Measurements from ENCODE around the gene NCAPG2. TPM values are rescaled to one million over a fixed set of nuclear protein-coding genes. Genes with fewer than 3 reads are reported as not detected.
"Not testable (repeated sequence)": the region's sequence is repeated elsewhere in the genome, so short reads cannot be mapped to it uniquely, and the experiment has no call there.

Gene NCAPG2
- total RNA-seq, 1 donor from 2014 or later = 5.6 TPM

- no peak for DNase-seq
- intact Hi-C loops (cut with DNase I) = no loop called here
- ATAC-seq (ENCODE audit: poor library complexity) = no peak
Observed at GRCh38 chr7:158687406-158687805, 17.2 kb downstream of the NCAPG2 start.

GRCh38 chr7:158685693-158686092, 18.9 kb downstream of the NCAPG2 start:
- intact Hi-C loops (cut with DNase I) = no loop called here
- DNase-seq (no peak), ATAC-seq (ENCODE audit: poor library complexity) (no peak)

- intact Hi-C loops (cut with DNase I) = no loop called here
- no peak for ATAC-seq (ENCODE audit: poor library complexity)
- DNase-seq = no peak
Observed at GRCh38 chr7:158684329-158684728, 20.3 kb downstream of the NCAPG2 start.

GRCh38 chr7:158683541-158683940, 21.1 kb downstream of the NCAPG2 start:
- intact Hi-C loops (cut with DNase I) = no loop called here
- DNase-seq = no peak
- ATAC-seq (ENCODE audit: poor library complexity) = no peak

GRCh38 chr7:158682456-158682855, 22.1 kb downstream of the NCAPG2 start:
- no peak for ATAC-seq (ENCODE audit: poor library complexity)

GRCh38 chr7:158680754-158681153, 23.9 kb downstream of the NCAPG2 start:
- no peak for DNase-seq
- intact Hi-C loops (cut with DNase I) = no loop called here
- ATAC-seq (ENCODE audit: poor library complexity) = no peak

More at GRCh38 chr7:158682456-158682855, 22.1 kb downstream of the NCAPG2 start:
- intact Hi-C loops (cut with DNase I) = no loop called here
- DNase-seq = no peak

GRCh38 chr7:158676906-158677305, 27.7 kb downstream of the NCAPG2 start:
- intact Hi-C loops (cut with DNase I) = no loop called here
- no peak for ATAC-seq (ENCODE audit: poor library complexity)

GRCh38 chr7:158676171-158676840, 28.3 kb downstream of the NCAPG2 start:
- DNase-seq (no peak), ATAC-seq (ENCODE audit: poor library complexity) (no peak)
- intact Hi-C loops (cut with DNase I) = no loop called here

More at GRCh38 chr7:158676906-158677305, 27.7 kb downstream of the NCAPG2 start:
- DNase-seq = no peak

- ATAC-seq (ENCODE audit: poor library complexity) (no peak), DNase-seq (no peak)
- intact Hi-C loops (cut with DNase I) = no loop called here
Observed at GRCh38 chr7:158672975-158673374, 31.6 kb downstream of the NCAPG2 start.

- ATAC-seq (ENCODE audit: poor library complexity); DNase-seq; intact Hi-C loops (cut with DNase I): not testable (repeated sequence)
Observed at GRCh38 chr7:158668086-158668485, 36.5 kb downstream of the NCAPG2 start.

GRCh38 chr7:158666966-158667678, 37.5 kb downstream of the NCAPG2 start:
- ATAC-seq (ENCODE audit: poor library complexity); DNase-seq; intact Hi-C loops (cut with DNase I): not testable (repeated sequence)

- no peak for DNase-seq
- ATAC-seq (ENCODE audit: poor library complexity) = no peak
- intact Hi-C loops (cut with DNase I) = no loop called here
Observed at GRCh38 chr7:158666401-158666800, 38.2 kb downstream of the NCAPG2 start.

GRCh38 chr7:158664406-158664805, 40.2 kb downstream of the NCAPG2 start:
- DNase-seq (no peak), ATAC-seq (ENCODE audit: poor library complexity) (no peak)
- intact Hi-C loops (cut with DNase I) = no loop called here

- intact Hi-C loops (cut with DNase I) = no loop called here
- DNase-seq (no peak), ATAC-seq (ENCODE audit: poor library complexity) (peak; percentile 38)
Observed at GRCh38 chr7:158663428-158663741, 41.2 kb downstream of the NCAPG2 start.

GRCh38 chr7:158662610-158663427, 41.8 kb downstream of the NCAPG2 start:
- peak; percentile 87 for ATAC-seq (ENCODE audit: poor library complexity)
- intact Hi-C loops (cut with DNase I) = no loop called here
- no peak for DNase-seq

GRCh38 chr7:158658475-158658874, 46.1 kb downstream of the NCAPG2 start:
- ATAC-seq (ENCODE audit: poor library complexity) (no peak), DNase-seq (no peak)
- intact Hi-C loops (cut with DNase I) = no loop called here

- DNase-seq (no peak), ATAC-seq (ENCODE audit: poor library complexity) (no peak)
- intact Hi-C loops (cut with DNase I) = no loop called here
Observed at GRCh38 chr7:158657189-158657746, 47.3 kb downstream of the NCAPG2 start.

GRCh38 chr7:158655931-158656441, 48.6 kb downstream of the NCAPG2 start:
- no peak for ATAC-seq (ENCODE audit: poor library complexity)
- intact Hi-C loops (cut with DNase I) = no loop called here
- DNase-seq = no peak

- no peak for ATAC-seq (ENCODE audit: poor library complexity)
- intact Hi-C loops (cut with DNase I) = no loop called here
- no peak for DNase-seq
Observed at GRCh38 chr7:158655507-158655906, 49.1 kb downstream of the NCAPG2 start.

All from Right ventricle myocardium superior (tissue), 1 donor.